ENCODE measurements around the gene ZNF500.

Gene ZNF500

DNA sequence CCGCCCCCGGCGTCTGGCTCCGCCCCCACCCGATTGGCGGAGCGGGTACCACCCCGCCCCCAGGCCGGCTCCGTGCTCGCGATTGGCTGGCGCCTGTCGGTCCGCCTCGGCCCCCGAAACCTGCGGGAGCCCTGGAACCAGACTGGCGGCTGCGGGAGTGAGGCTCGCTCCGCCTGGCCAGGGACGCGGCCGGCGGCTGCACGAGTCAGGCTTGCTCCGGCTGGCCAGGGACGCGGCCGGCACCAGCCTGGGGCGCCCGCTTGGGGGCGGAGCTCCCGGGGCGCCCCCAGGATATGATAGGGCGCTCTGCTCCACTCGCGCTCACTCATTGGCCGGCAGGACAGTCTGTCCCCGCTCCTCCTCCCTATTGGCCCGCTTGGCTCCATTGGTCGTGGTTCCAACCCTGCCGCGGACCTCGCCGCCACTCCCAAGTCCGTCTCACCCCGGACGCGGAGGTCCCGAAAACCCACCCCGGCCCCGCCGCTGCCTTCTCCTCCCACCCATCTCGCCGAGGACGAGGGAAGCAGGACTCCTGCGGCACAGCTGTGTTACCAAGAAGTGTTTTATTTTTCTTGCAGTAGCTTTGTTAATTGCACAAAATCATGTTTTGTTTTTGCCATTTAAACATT lies 35.8 kb upstream of the ZNF500 start:
- Histone ChIP-seq H3K9me3 (no peaks in the 10 kb centered on the region), H3K27ac (peak overlapping the region; percentile 60 to 82), H3K36me3 (peaks cover under 1 to 57% (median 40%) of the 10 kb centered on the region in 3 donors), H3K27me3 (no peaks in the 10 kb centered on the region), H3K4me3 (peak overlapping the region; percentile 74 to 79), H3K4me1 (peaks cover 0 to 26% (median 13%) of the 10 kb centered on the region in 4 donors)
- intact Hi-C loops (cut with DNase I; ENCODE audit: low total_unique reads), result no loop called here
- DNase-seq, result peak; percentile 91 to 96
- TF ChIP-seq, protein P1, sequence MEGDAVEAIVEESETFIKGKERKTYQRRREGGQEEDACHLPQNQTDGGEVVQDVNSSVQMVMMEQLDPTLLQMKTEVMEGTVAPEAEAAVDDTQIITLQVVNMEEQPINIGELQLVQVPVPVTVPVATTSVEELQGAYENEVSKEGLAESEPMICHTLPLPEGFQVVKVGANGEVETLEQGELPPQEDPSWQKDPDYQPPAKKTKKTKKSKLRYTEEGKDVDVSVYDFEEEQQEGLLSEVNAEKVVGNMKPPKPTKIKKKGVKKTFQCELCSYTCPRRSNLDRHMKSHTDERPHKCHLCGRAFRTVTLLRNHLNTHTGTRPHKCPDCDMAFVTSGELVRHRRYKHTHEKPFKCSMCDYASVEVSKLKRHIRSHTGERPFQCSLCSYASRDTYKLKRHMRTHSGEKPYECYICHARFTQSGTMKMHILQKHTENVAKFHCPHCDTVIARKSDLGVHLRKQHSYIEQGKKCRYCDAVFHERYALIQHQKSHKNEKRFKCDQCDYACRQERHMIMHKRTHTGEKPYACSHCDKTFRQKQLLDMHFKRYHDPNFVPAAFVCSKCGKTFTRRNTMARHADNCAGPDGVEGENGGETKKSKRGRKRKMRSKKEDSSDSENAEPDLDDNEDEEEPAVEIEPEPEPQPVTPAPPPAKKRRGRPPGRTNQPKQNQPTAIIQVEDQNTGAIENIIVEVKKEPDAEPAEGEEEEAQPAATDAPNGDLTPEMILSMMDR (IDR thresholded peaks at IDR 0.05), result peak in 1 of 2 experiments; percentile 21

DNA sequence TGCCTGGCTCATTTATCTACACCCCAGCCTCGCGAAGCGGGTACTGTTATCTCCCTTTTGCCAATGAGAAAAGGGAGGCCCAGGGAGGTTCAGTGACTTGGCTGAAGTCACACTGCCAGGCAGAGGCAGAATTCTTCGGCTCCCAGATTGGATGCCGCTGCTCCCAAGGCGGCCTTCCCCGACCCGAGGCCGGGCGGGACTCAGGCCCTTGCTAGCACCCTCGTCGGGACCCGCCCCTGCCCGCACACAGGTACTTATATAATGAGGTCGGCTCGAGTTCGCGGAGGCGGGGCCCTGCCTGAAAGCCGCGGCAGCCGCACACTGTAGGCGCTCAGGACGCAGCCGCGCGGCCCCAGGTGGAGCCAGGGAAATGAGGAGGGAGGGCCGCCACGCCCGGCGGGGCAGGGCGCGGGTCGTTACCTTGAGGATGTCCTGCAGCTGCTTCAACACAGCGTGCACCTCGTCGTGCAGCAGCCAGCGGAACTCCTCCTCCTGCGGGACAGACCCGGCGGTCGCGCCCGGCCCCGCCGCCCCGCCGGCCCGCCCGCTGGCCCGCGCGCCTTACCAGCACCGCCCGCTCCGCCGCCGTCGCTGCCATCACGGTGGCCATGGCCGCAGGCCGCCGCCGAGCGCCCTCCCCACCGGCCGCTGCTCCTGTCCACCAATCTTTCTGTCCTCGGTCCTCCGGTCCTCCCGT lies 35.1 kb upstream of the ZNF500 start, which contains the start of gene ROGDI:
ROGDI (minus strand) TSS at position 672 of the 697 bp plus-strand sequence; CDS start at position 610, 62 bp downstream.
- Histone ChIP-seq H3K9me3 (no peaks in the 10 kb centered on the region), H3K27ac (peak within 1 kb of the TSS; percentile 60 to 82), H3K4me3 (peak within 1 kb of the TSS; percentile 74 to 79), H3K36me3 (peaks cover 0 to 57% (median 37%) of the 10 kb centered on the region in 3 donors), H3K4me1 (peaks cover 0 to 26% (median 13%) of the 10 kb centered on the region in 4 donors), H3K27me3 (no peaks in the 10 kb centered on the region)
- peak; percentile 66 to 84 for DNase-seq
- TF ChIP-seq, protein P1 (IDR thresholded peaks at IDR 0.05), result no peak
- intact Hi-C loops (cut with DNase I; ENCODE audit: low total_unique reads), result no loop called here

DNA sequence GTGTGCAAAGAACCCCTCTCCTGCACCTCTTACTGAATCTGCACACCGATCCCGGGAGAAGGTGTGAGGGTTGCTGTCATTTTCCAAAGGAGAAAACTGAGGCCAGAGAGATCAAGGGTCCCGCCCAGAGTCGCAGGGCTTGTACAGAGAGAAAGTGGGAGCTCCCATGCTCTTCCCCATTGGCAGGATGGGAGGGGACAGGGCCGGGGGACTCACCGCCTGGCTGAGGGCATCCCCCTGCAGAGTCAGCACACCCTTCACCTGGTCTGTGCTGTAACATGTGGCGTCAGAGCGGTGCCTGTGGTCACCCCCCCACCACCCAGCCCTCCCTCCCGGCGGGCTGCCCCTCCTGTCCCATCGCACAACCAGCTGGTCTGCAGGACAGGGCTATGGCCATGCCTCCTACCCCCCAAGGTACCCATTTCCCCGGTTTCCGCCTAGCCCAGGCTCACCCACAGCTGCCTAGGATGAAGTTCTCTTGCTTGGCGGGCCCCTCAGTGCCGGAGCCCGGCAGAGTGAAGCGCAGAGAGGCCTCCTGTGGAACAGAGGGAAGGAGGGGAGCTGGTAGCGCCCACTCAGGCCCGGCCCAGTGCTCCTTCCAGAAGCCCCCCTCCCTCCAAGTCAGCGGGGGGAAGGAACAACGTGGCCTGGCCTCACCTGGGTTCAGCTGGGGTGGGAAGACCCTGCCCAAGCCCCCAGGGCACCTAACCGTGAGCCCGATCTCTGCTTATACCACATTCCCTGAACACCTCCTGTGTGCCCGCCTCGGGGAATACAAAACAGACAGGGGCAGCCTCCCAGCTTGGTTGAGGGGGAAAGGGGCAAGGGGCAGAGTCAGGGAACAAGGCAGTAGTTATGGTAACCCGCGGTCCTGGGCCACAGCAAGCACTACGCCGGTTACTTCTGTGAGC lies 34.3 kb upstream of the ZNF500 start:
- TF ChIP-seq, protein P1 (IDR thresholded peaks at IDR 0.05), result no peak
- Histone ChIP-seq H3K36me3 (peaks cover 0 to 56% (median 36%) of the 10 kb centered on the region in 3 donors), H3K27me3 (no peaks in the 10 kb centered on the region), H3K27ac (peak overlapping the region; percentile 60 to 82), H3K4me3 (peak overlapping the region; percentile 74 to 79), H3K4me1 (peaks cover 0 to 26% (median 13%) of the 10 kb centered on the region in 4 donors), H3K9me3 (no peaks in the 10 kb centered on the region)
- no peak for DNase-seq
- intact Hi-C loops (cut with DNase I; ENCODE audit: low total_unique reads), result no loop called here

DNA sequence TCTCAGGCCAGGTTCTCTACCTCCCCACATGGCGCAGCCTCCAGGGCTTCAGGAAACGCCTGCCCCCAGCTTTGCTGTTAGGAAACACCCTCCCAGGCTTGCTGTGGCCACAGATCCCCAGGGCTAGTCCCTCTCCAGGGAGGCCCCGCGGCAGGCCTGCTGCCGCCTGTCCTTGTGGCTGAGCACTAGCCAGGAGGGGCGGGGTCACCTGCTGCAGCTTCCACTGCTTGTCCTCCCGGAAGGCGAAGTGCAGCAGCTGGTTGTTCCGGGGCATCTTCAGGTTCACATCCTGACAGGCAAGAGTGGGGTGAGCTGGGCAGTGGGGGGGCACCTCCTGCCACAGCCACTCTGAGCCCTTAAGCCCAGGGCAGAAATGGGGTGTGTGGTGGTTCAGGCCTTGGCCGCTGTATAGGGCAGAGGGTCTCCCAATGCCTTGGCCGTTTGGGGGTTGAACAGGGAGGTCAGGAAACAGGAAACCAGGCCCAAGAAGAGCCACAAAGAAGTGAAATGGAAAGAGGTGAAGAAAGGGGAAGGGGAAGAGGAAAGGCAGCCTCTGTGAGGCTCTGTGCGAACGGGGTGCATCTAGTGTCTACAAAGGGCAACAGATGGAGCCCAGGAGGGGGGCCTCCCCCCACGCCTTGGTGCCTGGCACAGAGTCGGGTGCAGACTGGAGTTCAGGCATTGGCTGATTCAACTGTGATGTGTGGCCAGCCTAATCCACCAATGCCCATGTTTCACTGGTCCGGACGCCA lies 33.5 kb upstream of the ZNF500 start:
- H3K4me1 ChIP-seq, result peaks cover 0 to 26% (median 13%) of the 10 kb centered on the region in 4 donors
- H3K4me3 ChIP-seq, result no peak overlapping the region
- H3K27me3 ChIP-seq, result no peaks in the 10 kb centered on the region
- peaks cover 0 to 47% (median 28%) of the 10 kb centered on the region in 3 donors for H3K36me3 ChIP-seq
- no peaks in the 10 kb centered on the region for H3K9me3 ChIP-seq
- intact Hi-C loops (cut with DNase I; ENCODE audit: low total_unique reads), result no loop called here
- TF ChIP-seq, protein P1 (IDR thresholded peaks at IDR 0.05), result no peak
- no peak overlapping the region for H3K27ac ChIP-seq
- DNase-seq, result no peak

All from tibial artery (tissue), 4 donors.